ENCODE data around the gene PBX3.
"Not testable (repeated sequence)": the region's sequence is repeated elsewhere in the genome, so short reads cannot be mapped to it uniquely, and the experiment has no call there.

PBX3 gene

DNA sequence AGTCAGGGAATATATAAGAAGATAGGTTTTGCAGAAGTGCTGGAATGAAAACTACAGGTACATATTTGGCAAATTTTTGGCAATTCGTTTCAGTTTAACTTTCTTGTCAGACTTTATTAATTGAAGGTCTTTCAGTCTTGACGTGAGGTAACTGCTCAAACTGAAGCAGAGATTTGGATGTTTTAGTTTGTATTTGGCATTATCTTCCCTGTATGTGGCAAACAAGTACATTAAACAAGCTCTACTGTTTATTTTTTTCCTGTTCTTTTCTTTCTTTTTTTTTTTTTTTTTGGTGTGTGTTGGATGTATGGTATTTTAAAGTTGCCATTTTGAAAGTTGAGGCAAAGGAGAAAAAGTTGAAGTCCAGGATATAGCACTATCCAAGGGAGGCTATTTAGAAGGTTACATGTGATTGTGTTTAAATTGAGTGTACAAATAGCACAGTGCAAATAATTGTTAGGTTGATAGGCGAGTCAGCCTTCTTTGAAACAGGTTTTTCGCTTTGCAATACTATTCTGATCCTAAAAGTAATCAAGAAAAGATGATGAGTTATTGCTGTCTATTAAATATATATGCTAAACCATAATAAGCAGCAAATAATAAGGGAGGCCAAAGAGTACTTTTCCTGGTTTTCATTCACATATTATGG lies 2.2 kb downstream of the PBX3 start:
- no peak for DNase-seq

DNA sequence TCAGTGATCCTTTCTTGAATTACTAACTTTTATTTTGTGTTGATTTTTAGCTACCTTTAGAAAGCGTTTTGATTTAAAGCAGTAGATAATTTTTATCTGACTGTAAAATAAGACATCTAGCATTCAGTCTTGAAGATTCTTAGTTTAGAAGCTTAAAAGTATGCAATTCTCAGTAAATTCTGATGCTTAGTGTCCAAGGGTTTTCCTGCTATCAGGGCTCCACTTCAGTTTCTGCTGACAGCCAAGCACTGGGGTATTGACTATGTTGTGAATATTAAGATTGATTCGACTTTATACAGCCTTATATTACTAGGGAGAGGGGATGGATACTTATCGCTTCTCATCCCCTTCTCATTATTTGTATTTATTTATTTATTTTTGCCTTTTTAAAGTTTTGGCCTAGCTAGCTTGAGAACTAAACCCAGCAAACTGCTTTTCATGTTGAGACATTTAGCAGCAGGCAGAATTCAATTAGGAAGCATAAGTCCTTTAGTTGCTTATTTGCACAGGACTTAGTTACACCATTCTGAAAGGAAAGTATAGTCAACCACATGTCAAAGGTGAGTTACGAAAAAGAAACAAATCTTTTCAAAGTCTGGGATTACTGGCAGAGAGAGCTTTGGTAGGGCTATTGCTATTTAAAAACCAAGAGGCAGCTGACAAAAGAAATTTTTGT lies 2.9 kb downstream of the PBX3 start:
- no peak for DNase-seq

DNA sequence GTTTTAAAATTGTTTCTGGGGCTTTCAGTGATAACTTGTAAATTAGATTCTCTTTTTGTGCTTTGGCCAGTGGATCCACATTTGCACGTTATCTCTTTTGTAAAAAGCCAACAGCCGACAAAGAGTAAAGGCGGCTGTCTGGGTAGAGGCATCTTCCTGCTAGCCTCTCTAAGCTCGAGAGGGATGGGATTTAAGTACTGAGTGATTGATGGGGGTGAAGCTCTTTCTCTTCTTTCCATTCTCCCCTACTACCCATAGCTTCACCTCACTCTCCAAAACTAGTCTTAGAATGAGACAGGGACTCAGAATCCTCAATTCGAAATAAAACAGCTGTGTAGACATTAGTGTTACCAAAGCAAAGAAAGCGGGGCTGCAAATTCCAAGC lies 3.4 kb downstream of the PBX3 start:
- DNase-seq: no peak

DNA sequence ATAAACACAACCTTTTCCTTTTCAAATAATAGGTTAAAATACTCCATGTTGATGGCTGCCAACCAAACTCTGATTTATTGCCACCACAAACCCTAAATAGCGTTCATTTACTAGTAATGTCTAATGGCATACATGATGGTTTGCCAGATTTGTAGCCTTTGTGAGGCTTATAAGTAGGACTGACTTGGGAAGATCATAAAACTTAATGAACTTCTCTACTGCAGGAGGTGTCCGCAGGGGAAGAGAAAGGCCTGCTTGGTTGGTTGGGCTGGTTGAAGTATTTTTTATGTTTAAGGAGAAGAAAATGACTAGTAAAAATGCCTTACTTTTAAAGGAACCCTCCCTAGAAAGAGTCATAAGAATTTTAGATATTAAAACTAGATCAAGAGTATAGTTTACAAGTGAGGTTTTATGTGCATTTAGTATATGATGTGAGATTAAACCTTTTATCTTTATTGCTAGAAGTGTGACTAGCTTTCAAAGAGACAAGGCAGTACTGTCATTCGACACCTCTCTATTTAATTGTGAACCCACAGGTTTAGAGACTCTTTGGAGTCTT lies 5.0 kb downstream of the PBX3 start:
- DNase-seq: no peak

DNA sequence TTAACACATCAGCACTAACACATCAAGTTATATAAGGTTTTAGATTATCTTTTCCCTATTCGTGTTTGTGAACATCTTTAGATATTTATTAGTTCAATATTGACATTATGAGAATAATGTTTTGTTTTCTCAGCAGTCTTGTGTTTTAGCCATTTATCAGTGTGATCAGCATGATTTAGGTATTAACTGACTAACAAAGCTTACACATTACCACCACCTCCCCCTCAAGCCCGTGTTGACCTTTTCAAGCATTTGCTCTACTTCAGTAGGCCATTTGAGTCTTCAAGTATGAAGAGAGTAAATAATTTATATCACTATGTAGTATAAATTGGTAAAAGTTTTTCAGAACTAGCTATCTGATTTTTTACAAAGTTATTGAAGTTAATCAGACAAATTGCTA lies 6.9 kb downstream of the PBX3 start:
- no peak for DNase-seq

DNA sequence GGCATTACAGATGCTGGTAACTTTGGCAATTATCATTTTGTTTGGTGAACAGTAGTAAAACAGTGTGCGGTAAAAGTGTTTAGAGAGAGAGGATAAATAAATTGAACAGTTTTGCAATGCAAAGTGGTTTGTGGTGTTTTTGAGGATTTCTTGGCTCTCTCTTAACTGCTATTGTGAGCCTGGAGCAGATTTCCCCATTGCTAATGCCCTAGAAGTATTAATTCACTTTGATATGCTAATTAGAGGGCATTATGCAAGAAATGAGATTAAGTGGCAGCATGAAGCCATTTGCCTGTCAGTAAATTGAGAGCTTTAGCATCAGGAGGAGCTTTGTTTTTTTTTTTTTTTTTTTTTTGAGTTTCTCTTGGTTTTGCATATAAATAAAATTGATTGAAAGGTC lies 8.2 kb downstream of the PBX3 start:
- peak; percentile 41 for DNase-seq

DNA sequence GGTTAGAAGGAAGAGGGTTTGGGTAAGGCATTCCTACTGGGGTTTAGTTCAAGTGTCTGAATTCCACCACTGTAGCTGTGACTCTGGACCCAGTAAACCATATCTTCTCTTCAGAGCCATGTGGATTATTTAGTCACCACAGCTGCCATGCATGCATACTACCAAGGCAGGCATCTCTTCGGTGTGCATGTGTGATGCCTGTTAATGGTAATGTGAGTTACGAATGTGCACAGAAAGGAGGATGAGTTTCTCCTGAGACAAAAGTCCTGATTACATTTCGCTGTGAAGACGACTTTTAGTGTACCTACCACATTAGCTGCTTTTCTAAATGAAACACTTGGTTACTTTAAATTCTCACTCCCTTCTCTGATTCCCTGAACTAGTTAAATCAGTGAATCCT lies 9.3 kb downstream of the PBX3 start:
- no peak for DNase-seq

DNA sequence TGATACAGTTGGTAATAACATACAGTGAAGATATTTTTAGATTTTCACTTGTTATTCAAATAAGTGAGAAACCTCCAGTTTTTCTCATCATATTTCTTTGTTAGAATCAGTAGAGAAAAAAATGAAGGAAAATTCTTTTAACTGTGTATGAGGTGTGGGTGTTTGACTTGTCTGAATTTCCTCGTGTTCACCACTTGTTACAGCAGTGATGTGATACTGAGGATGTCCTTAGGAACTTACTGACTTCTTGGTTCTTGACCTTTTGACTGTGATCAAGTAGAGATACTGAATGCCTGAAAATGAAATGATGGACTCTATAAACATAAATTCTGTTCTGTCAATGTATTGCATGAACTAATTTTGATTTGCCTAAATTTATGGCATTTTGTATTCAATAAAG lies 10.7 kb downstream of the PBX3 start:
- DNase-seq: no peak

DNA sequence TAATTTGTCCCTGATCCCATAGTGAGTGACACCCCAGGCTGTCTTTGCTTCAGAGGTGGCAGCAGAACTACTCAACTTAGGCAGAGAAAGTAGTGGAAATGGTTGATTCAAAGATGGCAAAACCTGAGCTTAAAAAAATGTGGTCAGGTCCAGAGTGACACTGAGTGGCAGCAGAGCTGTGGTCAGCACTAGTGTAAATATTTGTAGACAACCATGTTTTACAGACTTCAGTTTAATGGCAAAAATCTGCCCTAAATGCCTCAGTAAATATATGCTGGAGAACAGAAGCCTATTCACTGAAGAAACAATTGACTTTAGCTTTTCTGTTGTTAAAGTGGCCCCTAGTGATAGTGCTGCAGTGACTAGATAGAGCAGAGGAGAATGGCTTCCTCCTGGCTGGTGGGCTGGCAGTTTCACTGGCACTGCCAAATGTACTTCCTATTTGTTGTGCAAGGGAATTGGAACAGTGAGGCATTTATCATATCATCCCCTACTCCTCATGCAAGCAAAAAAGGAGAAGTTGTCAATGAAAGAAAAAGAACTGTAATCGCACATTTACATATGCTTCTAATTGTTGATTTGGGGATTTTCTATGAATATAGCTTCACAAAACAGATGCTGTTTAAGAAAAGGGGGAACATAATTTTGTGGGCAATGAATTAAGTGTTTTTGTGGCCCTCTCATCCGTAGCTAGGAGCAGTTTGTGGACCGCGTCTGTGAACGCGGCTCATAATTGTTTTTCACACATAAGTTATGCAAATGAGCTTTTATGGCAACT lies 12.0 kb downstream of the PBX3 start:
- DNase-seq: no peak

DNA sequence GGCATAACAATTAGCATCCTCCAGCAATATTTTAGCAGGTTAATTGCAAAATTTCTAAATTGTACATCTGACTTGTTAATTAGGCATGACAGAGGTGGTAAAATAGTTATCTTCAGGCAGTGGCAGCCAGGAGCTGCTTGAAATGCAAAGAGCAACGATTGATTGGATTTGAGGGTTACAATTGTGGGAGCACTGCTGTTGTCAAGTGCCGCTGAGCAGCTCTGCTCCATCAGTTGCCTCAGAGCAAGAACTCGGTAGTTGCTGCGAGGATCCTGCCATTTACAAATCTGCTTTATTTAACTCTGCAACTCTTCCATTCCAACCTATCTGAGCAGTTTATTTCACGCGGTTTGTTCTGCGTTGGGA lies 12.6 kb downstream of the PBX3 start:
- no peak for DNase-seq

DNA sequence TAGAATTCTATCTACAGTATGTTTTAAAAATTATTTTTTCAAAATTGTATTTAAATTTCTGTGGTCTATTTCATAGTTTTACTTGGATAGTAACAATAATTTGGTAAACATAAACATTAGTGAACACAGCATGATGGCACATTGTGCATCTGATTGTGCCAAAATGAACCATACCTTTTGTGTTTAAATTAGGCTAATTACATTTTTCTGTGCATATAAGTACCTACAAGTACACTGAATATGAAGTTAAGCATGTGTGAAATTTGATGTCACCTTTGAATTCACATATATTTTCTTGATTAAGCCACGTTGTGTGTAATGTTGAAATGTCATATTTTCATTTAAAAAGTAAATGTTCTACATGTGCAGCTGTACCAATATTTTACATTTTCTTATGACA lies 13.4 kb downstream of the PBX3 start:
- no peak for DNase-seq

DNA sequence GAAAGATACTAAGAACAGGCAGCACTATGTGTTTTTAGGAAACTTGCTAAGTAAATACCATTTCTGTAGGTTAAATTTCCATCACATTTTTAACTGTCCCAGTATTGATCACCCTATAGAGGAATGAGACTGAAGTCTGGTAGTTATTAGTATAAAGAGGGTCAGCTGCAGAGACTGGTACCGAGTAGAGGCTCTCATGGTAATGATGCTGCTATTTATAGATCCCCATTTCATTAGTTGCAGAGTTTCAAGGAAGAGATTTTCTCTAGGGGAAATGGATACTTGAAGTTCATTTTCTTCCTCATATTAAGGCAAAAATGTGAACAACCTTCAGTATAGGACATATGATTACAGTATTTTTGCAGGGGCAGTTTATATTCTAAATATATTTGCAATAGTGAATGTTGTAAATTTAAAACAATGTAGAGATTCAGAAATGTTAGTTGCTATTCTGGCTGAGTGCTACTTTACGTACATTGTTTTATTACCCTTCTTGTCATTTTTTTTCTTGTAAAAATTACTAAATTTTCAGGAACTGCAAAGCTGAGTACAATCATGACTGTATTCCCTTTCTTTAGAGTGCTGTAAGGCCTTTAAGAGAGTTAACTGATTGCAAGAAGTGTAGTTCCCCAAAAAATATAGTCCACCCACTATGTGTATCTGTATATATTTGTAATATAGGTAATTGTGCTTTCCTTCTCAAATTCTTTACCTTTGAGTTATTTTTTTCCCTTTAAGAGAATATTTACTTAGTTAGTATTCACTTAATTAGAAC lies 14.7 kb downstream of the PBX3 start:
- no peak for DNase-seq

DNA sequence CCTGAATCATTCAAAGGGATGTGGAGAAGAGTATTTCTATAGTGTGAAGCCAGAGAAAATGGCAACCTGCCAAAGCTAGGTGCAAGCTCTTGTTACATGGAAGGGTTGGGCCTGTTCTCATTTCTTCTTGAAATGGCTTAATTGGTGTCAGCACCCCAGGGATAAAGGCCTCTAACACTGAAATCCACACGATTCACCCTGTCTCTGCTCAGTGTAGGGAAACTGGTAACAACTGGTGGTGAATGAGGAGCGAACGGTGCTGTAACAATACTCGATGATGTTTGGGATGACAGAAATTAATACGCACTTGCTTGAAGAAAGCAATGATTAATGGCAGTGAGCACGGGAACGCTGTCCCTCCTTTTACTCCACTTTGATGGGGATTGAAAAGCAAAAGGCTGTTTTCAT lies 16.2 kb downstream of the PBX3 start:
- no peak for DNase-seq

DNA sequence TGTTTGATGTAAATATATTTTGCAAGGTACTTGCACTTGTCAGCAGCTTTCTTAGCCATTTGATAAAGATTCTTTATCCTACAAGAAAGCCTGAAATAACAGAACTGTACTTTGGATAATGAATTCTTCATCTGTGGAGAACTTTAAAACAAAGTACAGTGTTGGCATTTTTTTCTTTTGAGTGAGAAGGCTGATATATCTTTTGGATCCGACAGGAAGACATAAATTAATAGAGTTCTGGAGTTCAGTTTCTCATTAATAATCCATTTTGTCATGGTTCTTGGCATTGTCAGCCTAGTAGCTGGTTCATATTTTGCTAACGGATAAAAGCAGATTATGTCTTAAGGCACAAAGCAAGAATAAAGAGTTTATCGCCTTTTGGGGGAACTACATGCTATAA lies 17.0 kb downstream of the PBX3 start:
- DNase-seq: no peak

DNA sequence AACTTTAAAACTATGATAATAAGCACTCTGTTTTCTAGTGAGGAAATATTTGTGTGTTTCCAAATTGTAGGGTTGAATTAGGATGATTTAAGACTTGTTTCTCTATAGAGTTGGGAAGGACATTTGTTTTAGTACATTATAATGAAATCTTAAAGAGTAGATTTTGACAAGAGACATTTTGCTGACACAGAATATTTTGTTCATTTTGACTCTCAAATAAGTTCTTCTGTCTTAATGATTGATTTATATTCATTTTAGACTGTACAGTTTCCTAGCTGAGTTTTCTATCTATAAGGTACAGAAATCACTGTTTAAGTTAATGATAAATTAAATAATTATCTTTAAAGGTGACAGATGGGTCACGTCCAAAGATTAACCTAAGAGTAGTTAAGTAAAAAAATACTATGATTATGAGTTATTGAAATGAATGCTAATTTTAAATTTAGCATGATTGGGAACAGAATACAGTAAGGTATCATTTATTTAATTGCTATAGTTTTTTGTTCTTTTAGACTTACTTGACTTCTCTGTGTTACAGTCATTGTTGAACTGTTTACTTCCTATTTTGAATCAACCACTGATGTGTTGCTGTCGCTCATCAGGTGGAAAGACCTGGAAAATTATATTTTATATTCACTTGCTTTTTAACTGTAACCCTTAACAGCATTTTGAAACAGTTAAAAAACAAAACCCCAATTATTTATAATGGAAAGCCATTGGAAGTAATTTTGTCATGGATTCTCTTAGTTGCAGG lies 19.5 kb downstream of the PBX3 start:
- DNase-seq: no peak

DNA sequence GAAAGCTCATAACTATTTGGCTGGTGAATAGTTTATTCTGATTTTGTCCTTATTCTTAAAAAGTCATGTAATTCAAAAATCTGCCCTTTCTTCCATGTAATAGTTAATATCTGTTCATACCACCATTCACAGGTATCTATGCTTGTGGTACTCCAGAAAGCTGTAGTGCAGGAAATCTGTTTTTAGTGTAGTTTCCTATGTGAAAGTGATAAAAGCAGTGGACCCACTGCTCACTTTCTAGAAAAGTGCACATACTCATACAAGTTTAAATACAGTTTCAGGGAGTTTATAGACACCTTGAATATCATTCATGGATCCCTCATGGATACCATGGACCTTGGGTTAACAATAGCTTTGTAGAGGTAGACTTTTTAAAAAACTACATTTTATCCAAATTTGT lies 20.2 kb downstream of the PBX3 start:
- DNase-seq: no peak

DNA sequence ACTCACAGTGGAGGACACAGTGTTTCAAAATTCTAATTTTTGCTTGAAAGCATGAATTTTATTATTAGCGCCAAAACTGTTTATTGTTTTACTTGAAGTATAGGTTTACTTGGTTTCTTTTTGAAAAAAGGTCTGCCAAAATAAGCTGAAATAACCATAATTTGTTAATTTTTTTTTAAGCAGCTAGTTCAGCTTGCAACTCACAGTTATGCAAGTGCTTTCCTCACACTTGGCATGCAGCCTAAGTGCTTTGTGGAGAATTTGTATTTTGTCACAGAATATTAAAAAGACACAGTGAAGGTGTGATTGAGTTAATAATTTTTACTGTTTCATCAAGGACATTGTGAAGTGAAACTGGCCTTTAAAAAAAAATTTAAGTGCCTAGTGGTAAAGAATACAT lies 21.6 kb downstream of the PBX3 start:
- no peak for DNase-seq

DNA sequence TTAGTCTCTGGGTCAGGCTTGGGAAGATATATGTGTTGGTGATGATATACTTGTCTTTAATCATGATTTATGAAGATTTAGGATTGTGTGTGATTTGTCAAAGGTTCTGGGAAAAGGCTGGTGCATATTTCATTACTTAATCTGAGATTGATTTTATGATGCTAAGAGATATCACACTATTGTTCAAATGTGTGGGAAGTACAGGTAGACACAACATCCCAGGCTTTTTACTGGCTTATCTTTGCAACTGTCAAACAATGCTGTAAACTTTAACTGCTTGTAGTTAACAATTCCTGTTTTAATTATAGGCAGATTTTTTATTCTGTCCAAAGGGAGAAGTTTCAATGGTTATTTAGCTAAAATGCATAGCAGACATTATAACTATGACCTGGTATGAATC lies 23.9 kb downstream of the PBX3 start:
- no peak for DNase-seq

DNA sequence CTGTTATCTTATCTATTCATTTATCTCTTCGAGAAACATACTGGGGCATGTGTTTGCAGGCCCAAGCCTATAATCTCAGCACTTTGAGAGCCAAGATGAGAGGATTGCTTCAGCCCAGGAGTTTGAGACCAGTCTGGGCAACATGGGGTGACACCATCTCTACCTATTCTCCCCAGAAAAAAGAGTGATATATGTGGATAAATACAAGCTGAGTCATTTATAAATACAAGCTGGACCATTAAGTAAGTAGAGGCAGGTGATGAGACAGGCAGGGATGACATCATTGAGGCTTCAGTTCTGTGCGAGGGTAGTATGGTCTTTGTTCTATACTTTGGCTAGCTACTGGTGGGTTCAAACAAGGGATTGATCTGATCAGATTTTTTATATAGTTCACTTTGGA lies 25.6 kb downstream of the PBX3 start:
- no peak for DNase-seq

DNA sequence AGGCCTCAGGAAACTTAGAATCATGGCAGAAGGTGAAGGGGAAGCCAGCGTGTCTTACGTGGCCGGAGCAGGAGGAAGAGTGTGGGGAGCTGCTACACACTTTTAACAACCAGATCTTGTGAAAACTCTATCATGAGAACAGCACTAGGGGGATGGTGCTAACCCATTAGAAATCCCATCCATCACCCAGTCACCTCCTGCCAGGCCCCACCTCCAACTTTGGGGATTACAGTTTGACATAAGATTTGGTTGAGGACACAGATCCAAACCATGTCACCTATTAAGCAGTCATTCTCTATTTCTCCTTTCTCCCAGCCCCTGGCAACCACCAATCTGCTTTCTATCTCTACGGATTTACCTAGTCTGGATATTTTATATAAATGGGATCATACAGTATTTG lies 26.9 kb downstream of the PBX3 start:
- no peak for DNase-seq

DNA sequence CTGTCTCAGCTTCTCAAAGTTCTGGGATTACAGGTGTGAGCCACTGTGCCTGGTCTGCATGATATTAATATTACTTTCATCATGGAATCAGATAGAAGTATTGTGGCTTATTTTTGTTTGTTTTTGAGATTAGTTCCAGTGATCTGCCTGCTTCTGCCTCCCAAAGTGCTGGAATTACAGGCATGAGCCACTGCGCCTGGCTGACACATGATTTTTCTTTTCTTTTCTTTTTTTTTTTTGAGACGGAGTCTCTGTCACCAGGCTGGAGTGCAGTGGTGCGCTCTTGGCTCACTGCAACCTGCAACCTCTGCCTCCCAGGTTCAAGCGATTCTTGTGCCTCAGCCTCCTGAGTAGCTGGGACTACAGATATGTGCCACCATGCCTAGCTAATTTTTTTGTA lies 29.6 kb downstream of the PBX3 start:
- not testable (repeated sequence) for DNase-seq

DNA sequence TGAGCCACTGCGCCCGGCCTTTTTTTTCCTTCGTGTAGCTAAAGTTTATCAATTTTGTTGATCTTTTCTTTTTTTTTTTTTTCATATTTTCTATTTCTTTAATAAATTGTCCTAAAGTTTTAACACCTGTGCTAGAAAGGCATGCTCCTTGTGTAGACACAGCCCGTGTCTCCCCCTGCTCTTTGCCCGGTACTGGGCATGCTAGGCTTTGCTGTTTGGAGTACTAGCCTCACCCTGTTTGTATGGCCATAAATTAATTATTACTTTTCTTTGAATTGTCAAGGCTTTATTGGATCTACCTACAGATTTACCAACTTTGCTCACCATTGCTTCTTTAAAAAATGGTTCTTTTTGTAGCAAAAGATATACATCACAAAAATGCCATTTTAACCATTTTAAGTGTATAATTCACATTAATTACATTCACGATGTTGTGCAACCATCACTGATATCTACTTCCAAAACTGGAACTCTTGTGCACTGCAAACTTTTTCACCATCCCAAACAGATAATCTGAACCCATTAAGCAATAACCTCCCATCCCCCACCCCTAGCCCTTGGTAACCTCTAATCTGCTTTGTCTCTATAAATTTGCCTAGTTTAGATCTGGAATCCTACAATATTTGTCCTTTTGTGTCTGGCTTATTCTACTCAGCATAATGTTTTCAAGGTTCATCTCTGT lies 31.5 kb downstream of the PBX3 start:
- DNase-seq: not testable (repeated sequence)

Measured in NCI-H1048 (cell line).